Measurements from ENCODE around the gene COL4A2. TPM values are rescaled to one million over a fixed set of nuclear protein-coding genes. Genes with fewer than 3 reads are reported as not detected.

Gene COL4A2
- total RNA-seq, 1 experiment from 2014 or later = 74.5 TPM

- BruUV-seq (replicated peaks) = no TSS peak
- H3K27me3 ChIP-seq (ENCODE audit: low read length) = no peaks in the 10 kb centered on the region
- no peaks in the 10 kb centered on the region for H3K79me2 ChIP-seq (ENCODE audit: low read length)
- DNase-seq = no peak
- TF ChIP-seq EZH2 (IDR thresholded peaks at IDR 0.05; ENCODE audit: low read length, unreplicated experiment) = no peak
- TF ChIP-seq CTCF (conservative IDR thresholded peaks at IDR 0.05; ENCODE audit: low read depth, low read length) = no peak
- no peak for TF ChIP-seq EZH2phosphoT487 (IDR thresholded peaks at IDR 0.05; ENCODE audit: borderline replicate concordance, low read length)
- peaks cover 29% of the 10 kb centered on the region for H3K4me1 ChIP-seq (ENCODE audit: insufficient read depth, low read length)
- peaks cover 9% of the 10 kb centered on the region for H3F3A ChIP-seq (ENCODE audit: low read length, unreplicated experiment)
- no peak overlapping the region for H2AFZ ChIP-seq (ENCODE audit: low read length)
- intact Hi-C loops (cut with micrococcal nuclease) = no loop called here
- H3K9me3 ChIP-seq (ENCODE audit: low read length) = no peaks in the 10 kb centered on the region
- ChIA-PET CTCF (no interaction called here), POLR2A (ENCODE audit: unreplicated experiment) (no interaction called here)
- no peak for ATAC-seq
- H3K27ac ChIP-seq (ENCODE audit: low read length) = no peak overlapping the region
- H3K9me2 ChIP-seq (replicated peaks; ENCODE audit: low read length) = no peaks in the 10 kb centered on the region
- no peaks in the 10 kb centered on the region for H4K20me1 ChIP-seq (ENCODE audit: low read length)
- H3K36me3 ChIP-seq (ENCODE audit: low read depth, low read length) = no peaks in the 10 kb centered on the region
- no peak overlapping the region for H3K4me2 ChIP-seq (ENCODE audit: low read length)
- H3K4me3 ChIP-seq (ENCODE audit: low read length) = no peak overlapping the region
- H3K9ac ChIP-seq (ENCODE audit: low read length) = no peak overlapping the region
Measured at GRCh38 chr13:110400786-110401533, 93.9 kb downstream of the COL4A2 start.

GRCh38 chr13:110402299-110403069 lies 95.4 kb downstream of the COL4A2 start:
- Histone ChIP-seq H3K27me3 (ENCODE audit: low read length) (no peaks in the 10 kb centered on the region), H3K9me3 (ENCODE audit: low read length) (no peaks in the 10 kb centered on the region), H3K9me2 (replicated peaks; ENCODE audit: low read length) (no peaks in the 10 kb centered on the region), H3K9ac (ENCODE audit: low read length) (no peak overlapping the region), H3K4me2 (ENCODE audit: low read length) (no peak overlapping the region), H3F3A (ENCODE audit: low read length, unreplicated experiment) (peaks cover under 1% of the 10 kb centered on the region), H3K79me2 (ENCODE audit: low read length) (no peaks in the 10 kb centered on the region), H3K4me1 (ENCODE audit: insufficient read depth, low read length) (peaks cover 17% of the 10 kb centered on the region), H4K20me1 (ENCODE audit: low read length) (no peaks in the 10 kb centered on the region), H3K36me3 (ENCODE audit: low read depth, low read length) (no peaks in the 10 kb centered on the region), H3K27ac (ENCODE audit: low read length) (no peak overlapping the region), H2AFZ (ENCODE audit: low read length) (no peak overlapping the region), H3K4me3 (ENCODE audit: low read length) (no peak overlapping the region)
- BruUV-seq (replicated peaks) = no TSS peak
- no peak for ATAC-seq
- TF ChIP-seq EZH2phosphoT487 (IDR thresholded peaks at IDR 0.05; ENCODE audit: borderline replicate concordance, low read length) (no peak), CTCF (conservative IDR thresholded peaks at IDR 0.05; ENCODE audit: low read depth, low read length) (no peak), EZH2 (IDR thresholded peaks at IDR 0.05; ENCODE audit: low read length, unreplicated experiment) (no peak)
- DNase-seq = no peak
- intact Hi-C loops (cut with micrococcal nuclease) = no loop called here
- POLR2A ChIA-PET (ENCODE audit: unreplicated experiment) = no interaction called here
- CTCF ChIA-PET = no interaction called here

GRCh38 chr13:110403315-110403714 lies 96.2 kb downstream of the COL4A2 start:
- Histone ChIP-seq H4K20me1 (ENCODE audit: low read length) (no peaks in the 10 kb centered on the region), H3K27me3 (ENCODE audit: low read length) (no peaks in the 10 kb centered on the region), H3K4me3 (ENCODE audit: low read length) (no peak overlapping the region), H3K4me2 (ENCODE audit: low read length) (no peak overlapping the region), H3K9me2 (replicated peaks; ENCODE audit: low read length) (no peaks in the 10 kb centered on the region), H3K79me2 (ENCODE audit: low read length) (no peaks in the 10 kb centered on the region), H3K9me3 (ENCODE audit: low read length) (no peaks in the 10 kb centered on the region), H2AFZ (ENCODE audit: low read length) (no peak overlapping the region), H3K36me3 (ENCODE audit: low read depth, low read length) (no peaks in the 10 kb centered on the region), H3F3A (ENCODE audit: low read length, unreplicated experiment) (no peaks in the 10 kb centered on the region), H3K9ac (ENCODE audit: low read length) (no peak overlapping the region), H3K4me1 (ENCODE audit: insufficient read depth, low read length) (peaks cover 8% of the 10 kb centered on the region; the same call in 1 of the 2 replicates), H3K27ac (ENCODE audit: low read length) (peak overlapping the region; percentile 13; the same call in 1 of the 2 replicates)
- ATAC-seq = no peak; the same call in 1 of the 2 replicates
- TF ChIP-seq CTCF (conservative IDR thresholded peaks at IDR 0.05; ENCODE audit: low read depth, low read length) = no peak
- no peak for TF ChIP-seq EZH2phosphoT487 (IDR thresholded peaks at IDR 0.05; ENCODE audit: borderline replicate concordance, low read length)
- TF ChIP-seq EZH2 (IDR thresholded peaks at IDR 0.05; ENCODE audit: low read length, unreplicated experiment) = no peak
- DNase-seq = no peak
- intact Hi-C loops (cut with micrococcal nuclease) = no loop called here
- ChIA-PET POLR2A (ENCODE audit: unreplicated experiment) (no interaction called here), CTCF (no interaction called here)
- BruUV-seq (replicated peaks) = no TSS peak
